Ishikawa (cell line): ENCODE data around the gene TMEM53.

ENCODE experiments used
- CEBPB ChIP-seq: IDR thresholded peaks from 2 replicates; pipeline ENCODE4 v1.6.1; 2012
- CREB1 ChIP-seq: IDR thresholded peaks from 2 replicates; pipeline ENCODE4 v1.6.1; 2012; ENCODE audit warnings: low read depth
- EGR1 ChIP-seq: IDR thresholded peaks from 2 replicates; pipeline ENCODE4 v1.6.1; 2012
- EP300 ChIP-seq: IDR thresholded peaks from 2 replicates; pipeline ENCODE4 v1.6.1; 2012; ENCODE audit warnings: borderline replicate concordance
- FOXM1 ChIP-seq: IDR thresholded peaks from 2 replicates; pipeline ENCODE4 v1.6.1; 2012; ENCODE audit warnings: low read depth, borderline replicate concordance
- MAX ChIP-seq: IDR thresholded peaks from 2 replicates; pipeline ENCODE4 v1.6.1; 2012
- NFIC ChIP-seq: IDR thresholded peaks from 2 replicates; pipeline ENCODE4 v1.6.1; 2012
- RAD21 ChIP-seq: IDR thresholded peaks from 2 replicates; pipeline ENCODE4 v1.6.1; 2012; ENCODE audit warnings: low read depth
- TAF1 ChIP-seq: IDR thresholded peaks from 2 replicates; pipeline ENCODE4 v1.6.1; 2012; ENCODE audit warnings: low read depth, mild to moderate bottlenecking
- TCF12 ChIP-seq: IDR thresholded peaks from 2 replicates; pipeline ENCODE4 v1.6.1; 2012; ENCODE audit warnings: low read depth
- TEAD4 ChIP-seq: IDR thresholded peaks from 2 replicates; pipeline ENCODE4 v1.6.1; 2012
- YY1 ChIP-seq: IDR thresholded peaks from 2 replicates; pipeline ENCODE4 v1.6.1; 2012; ENCODE audit warnings: low read depth
- ZBTB7A ChIP-seq: IDR thresholded peaks from 2 replicates; pipeline ENCODE4 v1.6.1; 2012; ENCODE audit warnings: low read depth
- TF ChIP-seq, protein P1 (sequence below): IDR thresholded peaks from 2 replicates; pipeline ENCODE4 v1.6.1; 2012
- TF ChIP-seq, protein P2 (sequence below): IDR thresholded peaks from 2 replicates; pipeline ENCODE4 v1.6.1; 2012; ENCODE audit warnings: low read depth, mild to moderate bottlenecking

The TMEM53 gene

GRCh38 chr1:44632598-44632997 lies 41.7 kb downstream of the TMEM53 start:
- TF ChIP-seq CEBPB: no peak
- TF ChIP-seq ZBTB7A: no peak
- no peak for TF ChIP-seq RAD21
- TF ChIP-seq EP300: no peak
- TF ChIP-seq, protein P1, sequence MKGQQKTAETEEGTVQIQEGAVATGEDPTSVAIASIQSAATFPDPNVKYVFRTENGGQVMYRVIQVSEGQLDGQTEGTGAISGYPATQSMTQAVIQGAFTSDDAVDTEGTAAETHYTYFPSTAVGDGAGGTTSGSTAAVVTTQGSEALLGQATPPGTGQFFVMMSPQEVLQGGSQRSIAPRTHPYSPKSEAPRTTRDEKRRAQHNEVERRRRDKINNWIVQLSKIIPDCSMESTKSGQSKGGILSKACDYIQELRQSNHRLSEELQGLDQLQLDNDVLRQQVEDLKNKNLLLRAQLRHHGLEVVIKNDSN: no peak
- TF ChIP-seq CREB1: no peak
- no peak for TF ChIP-seq FOXM1
- TF ChIP-seq NFIC: no peak

DNA sequence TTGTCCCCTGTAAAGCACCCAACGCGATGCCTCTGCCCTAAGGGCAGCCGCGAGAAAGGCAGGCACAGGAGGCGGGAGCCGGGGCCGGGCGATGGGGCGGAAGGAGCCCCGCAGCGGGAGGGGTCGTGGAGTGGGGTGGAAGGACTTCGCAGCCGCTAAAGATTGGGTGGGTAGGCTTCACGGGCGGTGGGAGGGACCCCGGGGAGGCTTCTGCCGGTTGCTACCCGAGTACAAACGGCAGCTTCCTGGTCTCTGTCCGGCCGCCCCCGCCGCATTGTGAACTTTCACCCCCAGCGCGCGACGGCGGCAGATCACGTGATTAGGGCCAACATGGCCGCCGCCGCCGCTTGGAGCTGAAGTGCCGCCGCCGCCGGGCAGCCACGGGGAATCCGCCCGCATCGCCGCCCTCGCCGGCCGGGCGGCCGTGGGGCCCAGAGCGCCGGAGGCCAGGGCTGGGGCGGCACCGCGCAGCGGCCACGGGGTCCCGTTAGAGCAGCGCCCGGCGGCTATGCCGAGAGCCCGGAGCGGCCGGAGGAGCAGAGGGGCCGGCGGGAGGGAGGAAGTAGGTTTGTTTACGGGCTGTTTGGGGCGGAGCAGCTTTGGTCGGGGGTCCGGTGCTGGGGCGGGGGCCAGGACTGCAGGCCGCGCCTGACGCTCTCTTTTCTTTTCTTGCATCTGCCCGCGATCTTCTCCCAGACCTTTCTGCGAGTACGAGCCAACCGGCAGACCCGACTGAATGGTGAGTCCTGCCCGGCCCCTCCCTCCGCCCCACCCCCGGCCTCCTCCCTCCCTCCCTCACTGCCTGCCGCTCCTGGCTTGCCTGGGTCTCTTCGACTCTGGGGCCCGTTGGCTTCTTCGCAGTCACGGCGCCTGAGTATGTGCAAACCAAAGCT lies 42.4 kb downstream of the TMEM53 start:
- TF ChIP-seq MAX: peak; percentile 88
- TF ChIP-seq, protein P1: peak; percentile 97
- no peak for TF ChIP-seq CEBPB
- TF ChIP-seq, protein P2, sequence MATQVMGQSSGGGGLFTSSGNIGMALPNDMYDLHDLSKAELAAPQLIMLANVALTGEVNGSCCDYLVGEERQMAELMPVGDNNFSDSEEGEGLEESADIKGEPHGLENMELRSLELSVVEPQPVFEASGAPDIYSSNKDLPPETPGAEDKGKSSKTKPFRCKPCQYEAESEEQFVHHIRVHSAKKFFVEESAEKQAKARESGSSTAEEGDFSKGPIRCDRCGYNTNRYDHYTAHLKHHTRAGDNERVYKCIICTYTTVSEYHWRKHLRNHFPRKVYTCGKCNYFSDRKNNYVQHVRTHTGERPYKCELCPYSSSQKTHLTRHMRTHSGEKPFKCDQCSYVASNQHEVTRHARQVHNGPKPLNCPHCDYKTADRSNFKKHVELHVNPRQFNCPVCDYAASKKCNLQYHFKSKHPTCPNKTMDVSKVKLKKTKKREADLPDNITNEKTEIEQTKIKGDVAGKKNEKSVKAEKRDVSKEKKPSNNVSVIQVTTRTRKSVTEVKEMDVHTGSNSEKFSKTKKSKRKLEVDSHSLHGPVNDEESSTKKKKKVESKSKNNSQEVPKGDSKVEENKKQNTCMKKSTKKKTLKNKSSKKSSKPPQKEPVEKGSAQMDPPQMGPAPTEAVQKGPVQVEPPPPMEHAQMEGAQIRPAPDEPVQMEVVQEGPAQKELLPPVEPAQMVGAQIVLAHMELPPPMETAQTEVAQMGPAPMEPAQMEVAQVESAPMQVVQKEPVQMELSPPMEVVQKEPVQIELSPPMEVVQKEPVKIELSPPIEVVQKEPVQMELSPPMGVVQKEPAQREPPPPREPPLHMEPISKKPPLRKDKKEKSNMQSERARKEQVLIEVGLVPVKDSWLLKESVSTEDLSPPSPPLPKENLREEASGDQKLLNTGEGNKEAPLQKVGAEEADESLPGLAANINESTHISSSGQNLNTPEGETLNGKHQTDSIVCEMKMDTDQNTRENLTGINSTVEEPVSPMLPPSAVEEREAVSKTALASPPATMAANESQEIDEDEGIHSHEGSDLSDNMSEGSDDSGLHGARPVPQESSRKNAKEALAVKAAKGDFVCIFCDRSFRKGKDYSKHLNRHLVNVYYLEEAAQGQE: peak; percentile 42; the same call in 1 of the 2 replicates
- TF ChIP-seq NFIC: no peak
- peak; percentile 76; the same call in 1 of the 2 replicates for TF ChIP-seq TCF12
- TF ChIP-seq TEAD4: no peak; the same call in 1 of the 2 replicates
- TF ChIP-seq ZBTB7A: 0 out of 2 replicates have a peak, but pooled peaks have one; percentile 59
- TF ChIP-seq FOXM1: no peak
- TF ChIP-seq RAD21: no peak
- peak; percentile 89 for TF ChIP-seq TAF1
- TF ChIP-seq YY1: peak; percentile 96
- TF ChIP-seq EP300: peak; percentile 52; the same call in 1 of the 2 replicates
- TF ChIP-seq CREB1: no peak
- peak; percentile 90 for TF ChIP-seq EGR1

- TF ChIP-seq EP300: no peak
- TF ChIP-seq YY1: no peak
- TF ChIP-seq CEBPB: no peak
- TF ChIP-seq RAD21: no peak
- TF ChIP-seq, protein P2: no peak
- TF ChIP-seq TCF12: no peak
- no peak for TF ChIP-seq ZBTB7A
- TF ChIP-seq, protein P1: no peak
- no peak for TF ChIP-seq CREB1
- no peak for TF ChIP-seq TEAD4
- TF ChIP-seq EGR1: no peak
- no peak for TF ChIP-seq TAF1
- no peak for TF ChIP-seq NFIC
- TF ChIP-seq FOXM1: no peak
- no peak for TF ChIP-seq MAX
Observed at GRCh38 chr1:44631333-44631646, 43.0 kb downstream of the TMEM53 start.

DNA sequence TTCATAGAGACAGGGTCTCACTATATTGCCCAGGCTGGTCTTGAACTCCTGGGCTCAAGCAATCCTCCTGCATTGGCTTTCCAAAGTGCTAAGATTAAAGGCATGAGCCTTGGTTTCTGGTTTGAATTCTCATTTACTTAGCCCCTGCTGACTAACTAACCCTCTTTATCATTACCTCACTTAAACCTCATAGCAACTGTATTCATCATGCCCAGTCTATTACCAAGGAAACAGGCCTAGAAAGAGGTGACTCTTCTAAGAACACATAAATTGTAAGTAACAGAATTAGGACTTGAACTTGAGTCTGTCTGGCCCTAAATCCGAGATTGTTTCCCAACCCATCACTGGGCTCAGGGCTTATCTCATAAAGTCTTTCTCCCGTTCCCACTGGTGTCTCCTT lies 44.2 kb downstream of the TMEM53 start:
- TF ChIP-seq EGR1: no peak
- TF ChIP-seq FOXM1: no peak
- TF ChIP-seq YY1: no peak
- TF ChIP-seq, protein P1: no peak
- no peak for TF ChIP-seq TCF12
- TF ChIP-seq MAX: no peak
- no peak for TF ChIP-seq ZBTB7A
- TF ChIP-seq EP300: no peak
- TF ChIP-seq TAF1: no peak
- no peak for TF ChIP-seq RAD21
